ENCODE results near the gene VAT1L. TPM values are rescaled to one million over a fixed set of nuclear protein-coding genes. Genes with fewer than 3 reads are reported as not detected.

VAT1L gene
- total and polyA plus RNA-seq, 2 experiments from 2014 or later: 11.0 to 24.4 TPM

DNA sequence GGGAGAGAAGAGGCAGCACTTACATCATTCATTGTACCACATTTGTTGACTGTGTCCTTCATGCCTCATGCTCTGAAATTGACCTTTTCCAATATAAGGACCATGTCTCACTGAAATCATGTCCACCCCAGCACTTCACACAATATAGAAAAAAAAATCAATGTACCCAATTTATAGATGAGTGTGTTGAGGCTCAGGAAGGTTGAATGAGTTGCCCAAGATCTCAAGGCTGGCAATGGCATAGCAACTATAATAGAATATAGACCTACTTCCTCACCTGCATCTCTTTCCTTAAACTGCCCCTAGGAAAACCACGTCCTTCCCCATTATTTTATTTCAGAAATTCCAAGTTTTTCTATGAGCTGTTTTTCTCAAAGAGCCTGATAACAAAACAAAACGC is 912 bp upstream of the VAT1L start:
- Histone ChIP-seq H3K27me3 (ENCODE audit: insufficient read depth) (peaks cover 41% of the 10 kb centered on the region), H3F3A (replicated peaks; ENCODE audit: low read depth) (no peaks in the 10 kb centered on the region), H2AFZ (peak overlapping the region; percentile 99), H4K20me1 (replicated peaks; ENCODE audit: insufficient read depth) (peaks cover 7% of the 10 kb centered on the region), H3K27ac (ENCODE audit: low read depth) (no peak overlapping the region), H3K9me2 (ENCODE audit: insufficient read depth) (no peaks in the 10 kb centered on the region), H3K36me3 (ENCODE audit: insufficient read depth) (no peaks in the 10 kb centered on the region), H3K4me1 (ENCODE audit: insufficient read depth) (peaks cover 14% of the 10 kb centered on the region), H3K4me3 (peak overlapping the region; percentile 92), H3K4me2 (peak overlapping the region; percentile 93), H3K79me2 (replicated peaks; ENCODE audit: insufficient read depth) (peaks cover 23% of the 10 kb centered on the region)
- peaks cover 8% of the 10 kb centered on the region; the same call in 1 of the 3 replicates for H3K9me3 Mint-ChIP-seq
- peaks cover 24% of the 10 kb centered on the region for H3K27me3 Mint-ChIP-seq (ENCODE audit: insufficient read depth, low read depth, poor library complexity)
- no peak overlapping the region for H3K27ac Mint-ChIP-seq
- H3K4me1 Mint-ChIP-seq: peaks cover 21% of the 10 kb centered on the region
- H3K4me3 Mint-ChIP-seq: peak overlapping the region; percentile 93; the same call in 2 of the 3 replicates
- peaks cover 6% of the 10 kb centered on the region; the same call in 1 of the 3 replicates for H3K36me3 Mint-ChIP-seq (ENCODE audit: low read depth)
- ATAC-seq (no peak), DNase-seq (ENCODE audit: low spot score) (no peak)
- TF ChIP-seq EZH2 (IDR thresholded peaks at IDR 0.05; ENCODE audit: low read depth, unreplicated experiment): no peak
- TF ChIP-seq, protein P1, sequence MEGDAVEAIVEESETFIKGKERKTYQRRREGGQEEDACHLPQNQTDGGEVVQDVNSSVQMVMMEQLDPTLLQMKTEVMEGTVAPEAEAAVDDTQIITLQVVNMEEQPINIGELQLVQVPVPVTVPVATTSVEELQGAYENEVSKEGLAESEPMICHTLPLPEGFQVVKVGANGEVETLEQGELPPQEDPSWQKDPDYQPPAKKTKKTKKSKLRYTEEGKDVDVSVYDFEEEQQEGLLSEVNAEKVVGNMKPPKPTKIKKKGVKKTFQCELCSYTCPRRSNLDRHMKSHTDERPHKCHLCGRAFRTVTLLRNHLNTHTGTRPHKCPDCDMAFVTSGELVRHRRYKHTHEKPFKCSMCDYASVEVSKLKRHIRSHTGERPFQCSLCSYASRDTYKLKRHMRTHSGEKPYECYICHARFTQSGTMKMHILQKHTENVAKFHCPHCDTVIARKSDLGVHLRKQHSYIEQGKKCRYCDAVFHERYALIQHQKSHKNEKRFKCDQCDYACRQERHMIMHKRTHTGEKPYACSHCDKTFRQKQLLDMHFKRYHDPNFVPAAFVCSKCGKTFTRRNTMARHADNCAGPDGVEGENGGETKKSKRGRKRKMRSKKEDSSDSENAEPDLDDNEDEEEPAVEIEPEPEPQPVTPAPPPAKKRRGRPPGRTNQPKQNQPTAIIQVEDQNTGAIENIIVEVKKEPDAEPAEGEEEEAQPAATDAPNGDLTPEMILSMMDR (conservative IDR thresholded peaks at IDR 0.05; ENCODE audit: low read depth in 2 of 2): no peak
- TF ChIP-seq EZH2phosphoT487 (IDR thresholded peaks at IDR 0.05; ENCODE audit: unreplicated experiment): no peak
- no peak for TF ChIP-seq POLR2AphosphoS5 (IDR thresholded peaks at IDR 0.05; ENCODE audit: low read depth)
- no peak for TF ChIP-seq ZNF114 (CRISPR knock-in tag; IDR thresholded peaks at IDR 0.05)
- TF ChIP-seq CREB1 (CRISPR knock-in tag; IDR thresholded peaks at IDR 0.05; ENCODE audit: low read depth): no peak
- no peak for TF ChIP-seq STAT1 (IDR thresholded peaks at IDR 0.05; ENCODE audit: unreplicated experiment)
- TF ChIP-seq, protein P2, sequence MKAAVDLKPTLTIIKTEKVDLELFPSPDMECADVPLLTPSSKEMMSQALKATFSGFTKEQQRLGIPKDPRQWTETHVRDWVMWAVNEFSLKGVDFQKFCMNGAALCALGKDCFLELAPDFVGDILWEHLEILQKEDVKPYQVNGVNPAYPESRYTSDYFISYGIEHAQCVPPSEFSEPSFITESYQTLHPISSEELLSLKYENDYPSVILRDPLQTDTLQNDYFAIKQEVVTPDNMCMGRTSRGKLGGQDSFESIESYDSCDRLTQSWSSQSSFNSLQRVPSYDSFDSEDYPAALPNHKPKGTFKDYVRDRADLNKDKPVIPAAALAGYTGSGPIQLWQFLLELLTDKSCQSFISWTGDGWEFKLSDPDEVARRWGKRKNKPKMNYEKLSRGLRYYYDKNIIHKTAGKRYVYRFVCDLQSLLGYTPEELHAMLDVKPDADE (IDR thresholded peaks at IDR 0.05): no peak
- TF ChIP-seq JUNB (IDR thresholded peaks at IDR 0.05; ENCODE audit: unreplicated experiment): no peak
- TF ChIP-seq, protein P3, sequence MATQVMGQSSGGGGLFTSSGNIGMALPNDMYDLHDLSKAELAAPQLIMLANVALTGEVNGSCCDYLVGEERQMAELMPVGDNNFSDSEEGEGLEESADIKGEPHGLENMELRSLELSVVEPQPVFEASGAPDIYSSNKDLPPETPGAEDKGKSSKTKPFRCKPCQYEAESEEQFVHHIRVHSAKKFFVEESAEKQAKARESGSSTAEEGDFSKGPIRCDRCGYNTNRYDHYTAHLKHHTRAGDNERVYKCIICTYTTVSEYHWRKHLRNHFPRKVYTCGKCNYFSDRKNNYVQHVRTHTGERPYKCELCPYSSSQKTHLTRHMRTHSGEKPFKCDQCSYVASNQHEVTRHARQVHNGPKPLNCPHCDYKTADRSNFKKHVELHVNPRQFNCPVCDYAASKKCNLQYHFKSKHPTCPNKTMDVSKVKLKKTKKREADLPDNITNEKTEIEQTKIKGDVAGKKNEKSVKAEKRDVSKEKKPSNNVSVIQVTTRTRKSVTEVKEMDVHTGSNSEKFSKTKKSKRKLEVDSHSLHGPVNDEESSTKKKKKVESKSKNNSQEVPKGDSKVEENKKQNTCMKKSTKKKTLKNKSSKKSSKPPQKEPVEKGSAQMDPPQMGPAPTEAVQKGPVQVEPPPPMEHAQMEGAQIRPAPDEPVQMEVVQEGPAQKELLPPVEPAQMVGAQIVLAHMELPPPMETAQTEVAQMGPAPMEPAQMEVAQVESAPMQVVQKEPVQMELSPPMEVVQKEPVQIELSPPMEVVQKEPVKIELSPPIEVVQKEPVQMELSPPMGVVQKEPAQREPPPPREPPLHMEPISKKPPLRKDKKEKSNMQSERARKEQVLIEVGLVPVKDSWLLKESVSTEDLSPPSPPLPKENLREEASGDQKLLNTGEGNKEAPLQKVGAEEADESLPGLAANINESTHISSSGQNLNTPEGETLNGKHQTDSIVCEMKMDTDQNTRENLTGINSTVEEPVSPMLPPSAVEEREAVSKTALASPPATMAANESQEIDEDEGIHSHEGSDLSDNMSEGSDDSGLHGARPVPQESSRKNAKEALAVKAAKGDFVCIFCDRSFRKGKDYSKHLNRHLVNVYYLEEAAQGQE (IDR thresholded peaks at IDR 0.05; ENCODE audit: unreplicated experiment): no peak
- no peak for TF ChIP-seq ZNF331 (CRISPR knock-in tag; IDR thresholded peaks at IDR 0.05; ENCODE audit: low read depth)
- TF ChIP-seq, protein P4, sequence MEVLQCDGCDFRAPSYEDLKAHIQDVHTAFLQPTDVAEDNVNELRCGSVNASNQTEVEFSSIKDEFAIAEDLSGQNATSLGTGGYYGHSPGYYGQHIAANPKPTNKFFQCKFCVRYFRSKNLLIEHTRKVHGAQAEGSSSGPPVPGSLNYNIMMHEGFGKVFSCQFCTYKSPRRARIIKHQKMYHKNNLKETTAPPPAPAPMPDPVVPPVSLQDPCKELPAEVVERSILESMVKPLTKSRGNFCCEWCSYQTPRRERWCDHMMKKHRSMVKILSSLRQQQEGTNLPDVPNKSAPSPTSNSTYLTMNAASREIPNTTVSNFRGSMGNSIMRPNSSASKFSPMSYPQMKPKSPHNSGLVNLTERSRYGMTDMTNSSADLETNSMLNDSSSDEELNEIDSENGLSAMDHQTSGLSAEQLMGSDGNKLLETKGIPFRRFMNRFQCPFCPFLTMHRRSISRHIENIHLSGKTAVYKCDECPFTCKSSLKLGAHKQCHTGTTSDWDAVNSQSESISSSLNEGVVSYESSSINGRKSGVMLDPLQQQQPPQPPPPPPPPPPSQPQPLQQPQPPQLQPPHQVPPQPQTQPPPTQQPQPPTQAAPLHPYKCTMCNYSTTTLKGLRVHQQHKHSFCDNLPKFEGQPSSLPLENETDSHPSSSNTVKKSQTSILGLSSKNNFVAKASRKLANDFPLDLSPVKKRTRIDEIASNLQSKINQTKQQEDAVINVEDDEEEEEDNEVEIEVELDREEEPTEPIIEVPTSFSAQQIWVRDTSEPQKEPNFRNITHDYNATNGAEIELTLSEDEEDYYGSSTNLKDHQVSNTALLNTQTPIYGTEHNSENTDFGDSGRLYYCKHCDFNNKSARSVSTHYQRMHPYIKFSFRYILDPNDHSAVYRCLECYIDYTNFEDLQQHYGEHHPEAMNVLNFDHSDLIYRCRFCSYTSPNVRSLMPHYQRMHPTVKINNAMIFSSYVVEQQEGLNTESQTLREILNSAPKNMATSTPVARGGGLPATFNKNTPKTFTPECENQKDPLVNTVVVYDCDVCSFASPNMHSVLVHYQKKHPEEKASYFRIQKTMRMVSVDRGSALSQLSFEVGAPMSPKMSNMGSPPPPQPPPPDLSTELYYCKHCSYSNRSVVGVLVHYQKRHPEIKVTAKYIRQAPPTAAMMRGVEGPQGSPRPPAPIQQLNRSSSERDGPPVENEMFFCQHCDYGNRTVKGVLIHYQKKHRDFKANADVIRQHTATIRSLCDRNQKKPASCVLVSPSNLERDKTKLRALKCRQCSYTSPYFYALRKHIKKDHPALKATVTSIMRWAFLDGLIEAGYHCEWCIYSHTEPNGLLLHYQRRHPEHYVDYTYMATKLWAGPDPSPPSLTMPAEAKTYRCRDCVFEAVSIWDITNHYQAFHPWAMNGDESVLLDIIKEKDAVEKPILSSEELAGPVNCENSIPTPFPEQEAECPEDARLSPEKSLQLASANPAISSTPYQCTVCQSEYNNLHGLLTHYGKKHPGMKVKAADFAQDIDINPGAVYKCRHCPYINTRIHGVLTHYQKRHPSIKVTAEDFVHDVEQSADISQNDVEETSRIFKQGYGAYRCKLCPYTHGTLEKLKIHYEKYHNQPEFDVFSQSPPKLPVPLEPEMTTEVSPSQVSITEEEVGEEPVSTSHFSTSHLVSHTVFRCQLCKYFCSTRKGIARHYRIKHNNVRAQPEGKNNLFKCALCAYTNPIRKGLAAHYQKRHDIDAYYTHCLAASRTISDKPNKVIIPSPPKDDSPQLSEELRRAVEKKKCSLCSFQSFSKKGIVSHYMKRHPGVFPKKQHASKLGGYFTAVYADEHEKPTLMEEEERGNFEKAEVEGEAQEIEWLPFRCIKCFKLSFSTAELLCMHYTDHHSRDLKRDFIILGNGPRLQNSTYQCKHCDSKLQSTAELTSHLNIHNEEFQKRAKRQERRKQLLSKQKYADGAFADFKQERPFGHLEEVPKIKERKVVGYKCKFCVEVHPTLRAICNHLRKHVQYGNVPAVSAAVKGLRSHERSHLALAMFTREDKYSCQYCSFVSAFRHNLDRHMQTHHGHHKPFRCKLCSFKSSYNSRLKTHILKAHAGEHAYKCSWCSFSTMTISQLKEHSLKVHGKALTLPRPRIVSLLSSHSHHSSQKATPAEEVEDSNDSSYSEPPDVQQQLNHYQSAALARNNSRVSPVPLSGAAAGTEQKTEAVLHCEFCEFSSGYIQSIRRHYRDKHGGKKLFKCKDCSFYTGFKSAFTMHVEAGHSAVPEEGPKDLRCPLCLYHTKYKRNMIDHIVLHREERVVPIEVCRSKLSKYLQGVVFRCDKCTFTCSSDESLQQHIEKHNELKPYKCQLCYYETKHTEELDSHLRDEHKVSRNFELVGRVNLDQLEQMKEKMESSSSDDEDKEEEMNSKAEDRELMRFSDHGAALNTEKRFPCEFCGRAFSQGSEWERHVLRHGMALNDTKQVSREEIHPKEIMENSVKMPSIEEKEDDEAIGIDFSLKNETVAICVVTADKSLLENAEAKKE (CRISPR knock-in tag; IDR thresholded peaks at IDR 0.05): no peak
- TF ChIP-seq NANOG (IDR thresholded peaks at IDR 0.05; ENCODE audit: borderline replicate concordance): no peak

Data from GM23338 (cell line).